Stimulated activated CD4-positive, alpha-beta T cell treated with anti-CD3 and anti-CD28 coated beads, TNF-alpha, amount 100 ng/mL, for 4 hours (primary cell): ENCODE results near the gene MICAL3.
A peak's percentile ranks its signal among the peaks of the same experiment; 100 is the strongest.

Experiments
- DNase-seq, 3 experiments: peaks; one replicate each; pipeline ENCODE4 v3.0.0-alpha.2; 2020; ENCODE audit warnings: low read depth in 3 of 3

Gene MICAL3

GRCh38 chr22:17797721-17798559 lies 226.4 kb downstream of the MICAL3 start:
- DNase-seq: no peak

- DNase-seq: no peak
Measured at GRCh38 chr22:17796695-17797094, 227.7 kb downstream of the MICAL3 start.

GRCh38 chr22:17795661-17796548 lies 228.5 kb downstream of the MICAL3 start:
- no peak for DNase-seq

- DNase-seq: no peak
Measured at GRCh38 chr22:17794726-17795542, 229.4 kb downstream of the MICAL3 start.

GRCh38 chr22:17792854-17793434 lies 231.4 kb downstream of the MICAL3 start:
- no peak for DNase-seq

GRCh38 chr22:17792299-17792698 lies 232.1 kb downstream of the MICAL3 start:
- no peak for DNase-seq

- no peak for DNase-seq
Measured at GRCh38 chr22:17791196-17791595, 233.2 kb downstream of the MICAL3 start.

GRCh38 chr22:17789379-17790200 lies 234.8 kb downstream of the MICAL3 start:
- no peak for DNase-seq

GRCh38 chr22:17788528-17789378 lies 235.6 kb downstream of the MICAL3 start:
- DNase-seq: no peak

- no peak for DNase-seq
Measured at GRCh38 chr22:17787716-17788330, 236.5 kb downstream of the MICAL3 start.

GRCh38 chr22:17787241-17787640 lies 237.1 kb downstream of the MICAL3 start:
- DNase-seq: no peak

GRCh38 chr22:17786435-17787161 lies 237.8 kb downstream of the MICAL3 start:
- no peak for DNase-seq

GRCh38 chr22:17785185-17786184 lies 238.9 kb downstream of the MICAL3 start:
- DNase-seq: peak; percentile 46 to 57 (median 56)

GRCh38 chr22:17784776-17785175 lies 239.6 kb downstream of the MICAL3 start:
- DNase-seq: no peak

- DNase-seq: no peak
Measured at GRCh38 chr22:17783773-17784480, 240.4 kb downstream of the MICAL3 start.

GRCh38 chr22:17783312-17783711 lies 241.0 kb downstream of the MICAL3 start:
- no peak for DNase-seq

GRCh38 chr22:17782621-17783020 lies 241.7 kb downstream of the MICAL3 start:
- no peak for DNase-seq
